8988T (cell line): ENCODE measurements around the gene ENAM.
A peak's percentile ranks its signal among the peaks of the same experiment; 100 is the strongest.
"Not testable (repeated sequence)": the region's sequence is repeated elsewhere in the genome, so short reads cannot be mapped to it uniquely, and the experiment has no call there.

Experiments used
- DNase-seq: peaks from one replicate; pipeline ENCODE4 v3.0.0; 2011

ENAM gene

DNA sequence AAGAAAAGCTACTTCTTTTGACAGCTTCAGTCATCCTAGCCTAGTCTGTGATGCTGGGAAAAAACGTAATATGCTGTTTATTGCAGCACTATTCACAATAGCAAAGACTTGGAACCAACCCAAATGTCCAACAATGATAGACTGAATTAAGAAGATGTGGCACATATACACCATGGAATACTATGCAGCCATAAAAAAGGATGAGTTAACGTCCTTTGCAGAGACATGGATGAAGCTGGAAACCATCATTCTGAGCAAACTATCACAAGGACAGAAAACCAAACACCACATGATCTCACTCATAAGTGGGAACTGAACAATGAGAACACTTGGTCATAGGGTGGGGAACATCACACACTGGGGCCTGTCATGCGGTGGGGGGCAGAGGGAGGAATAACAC lies 53.6 kb downstream of the ENAM start:
- not testable (repeated sequence) for DNase-seq

DNA sequence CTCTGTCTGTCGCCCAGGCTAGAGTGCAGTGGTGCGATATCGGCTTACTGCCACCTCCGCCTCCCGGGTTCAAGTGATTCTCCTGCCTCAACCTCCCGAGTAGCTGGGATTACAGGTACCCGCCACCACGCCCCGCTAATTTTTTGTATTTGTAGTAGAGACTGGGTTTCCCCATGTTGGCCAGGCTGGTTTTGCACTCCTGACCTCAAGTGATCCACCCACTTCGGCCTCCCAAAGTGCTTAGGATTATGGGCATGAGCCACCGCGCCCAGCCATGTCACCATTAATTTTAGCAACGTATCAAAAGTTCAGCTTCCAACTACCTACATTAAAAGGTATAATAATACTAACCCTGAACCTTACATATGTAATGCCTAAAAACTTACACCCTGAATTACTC lies 58.8 kb downstream of the ENAM start:
- no peak for DNase-seq

DNA sequence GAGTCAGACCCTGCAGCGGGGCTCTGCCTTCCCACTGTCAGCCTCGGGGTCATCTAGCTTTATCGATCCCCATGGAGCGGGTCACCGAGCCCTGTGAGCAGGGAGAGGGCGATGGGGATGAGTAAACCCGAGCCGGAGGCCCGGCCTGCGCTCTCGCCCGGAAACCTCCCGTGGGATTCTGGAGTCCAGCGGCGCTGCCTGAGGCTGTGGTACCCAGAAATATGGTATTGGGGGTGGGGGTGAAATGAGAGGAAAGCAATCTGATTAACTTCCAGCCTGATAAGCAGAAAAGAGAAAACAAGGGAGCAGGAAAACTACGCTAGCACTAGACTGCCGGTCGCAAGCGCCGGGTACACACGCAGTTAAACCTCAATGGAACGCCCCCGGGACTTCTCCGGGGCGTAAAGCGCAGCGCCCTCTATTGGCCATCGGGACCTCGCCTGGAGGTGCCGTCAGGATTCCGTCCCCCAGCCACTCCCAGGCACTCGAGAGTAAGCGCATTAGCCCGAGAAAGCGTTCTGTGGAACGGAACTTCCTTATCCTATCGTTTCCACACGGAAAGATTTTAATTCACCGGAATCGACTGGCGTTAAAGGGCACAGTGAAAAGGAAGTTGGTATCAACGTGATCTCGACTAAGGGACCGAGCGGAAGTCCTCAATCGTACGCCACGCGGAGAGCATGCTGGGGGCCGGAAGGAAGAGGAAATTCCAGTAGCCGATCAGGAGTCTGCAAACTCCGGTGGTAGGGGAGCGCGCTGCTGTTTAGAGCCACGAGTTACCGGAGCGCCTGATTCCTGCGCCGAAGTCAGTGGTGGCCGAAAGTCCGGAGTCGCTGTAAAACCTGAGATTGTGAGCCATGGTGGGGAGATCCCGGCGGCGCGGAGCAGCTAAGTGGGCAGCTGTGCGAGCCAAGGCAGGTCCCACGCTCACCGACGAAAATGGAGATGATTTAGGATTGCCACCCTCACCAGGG lies 59.6 kb downstream of the ENAM start, which contains the start of gene UTP3:
UTP3 (plus strand) TSS at position 712 of the 974 bp plus-strand sequence; CDS start at position 858, 146 bp downstream.
- peak; percentile 49 for DNase-seq

GRCh38 chr4:70688795-70689231 lies 60.3 kb downstream of the ENAM start:
- no peak for DNase-seq

GRCh38 chr4:70691661-70692060 lies 63.1 kb downstream of the ENAM start:
- DNase-seq: no peak

GRCh38 chr4:70694633-70695032 lies 66.1 kb downstream of the ENAM start:
- not testable (repeated sequence) for DNase-seq
